Fibroblast of skin of right biceps (primary cell): Measurements from ENCODE around the gene TMOD2.

Source experiments
- DNase-seq: peaks from one replicate; pipeline ENCODE4 v3.0.0-alpha.2; 2013

The TMOD2 gene

DNA sequence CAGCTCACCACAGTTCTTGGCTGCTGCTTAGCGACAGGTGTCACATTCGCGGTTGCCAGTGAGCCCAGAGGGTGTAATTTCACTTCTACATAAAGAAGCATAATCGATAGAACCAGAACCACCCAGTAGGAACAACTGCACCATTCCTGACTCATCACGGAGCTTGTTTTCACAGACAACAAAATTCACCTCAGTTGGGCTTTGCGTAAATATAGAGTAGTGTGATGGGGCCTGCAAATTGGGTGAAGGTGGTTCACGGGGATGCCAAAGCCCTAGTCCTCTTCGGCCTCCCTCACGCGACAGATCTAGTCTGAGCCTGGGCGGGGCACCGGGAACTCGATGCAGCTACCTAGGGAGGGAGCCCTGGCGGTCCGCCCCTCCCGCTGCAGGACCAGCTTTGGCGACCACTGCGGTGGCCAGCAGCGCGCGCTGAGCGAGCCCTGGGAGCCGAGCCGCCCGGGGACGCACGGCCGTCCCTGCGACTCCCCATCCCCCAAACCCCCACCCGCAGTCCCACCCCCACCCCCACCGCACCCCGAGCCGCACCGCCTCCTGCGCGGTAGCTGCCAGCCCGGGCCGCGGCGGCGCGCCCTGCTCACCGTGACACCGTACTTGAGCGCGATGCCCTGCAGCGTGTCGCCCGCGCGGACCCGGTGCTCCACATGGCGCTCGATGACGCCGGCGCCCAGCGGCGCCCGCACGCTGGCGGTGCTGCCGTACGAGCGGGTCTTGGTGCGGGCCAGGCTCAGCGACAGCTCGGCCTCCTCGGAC, 14.5 kb upstream of the TMOD2 start:
- no peak for DNase-seq

DNA sequence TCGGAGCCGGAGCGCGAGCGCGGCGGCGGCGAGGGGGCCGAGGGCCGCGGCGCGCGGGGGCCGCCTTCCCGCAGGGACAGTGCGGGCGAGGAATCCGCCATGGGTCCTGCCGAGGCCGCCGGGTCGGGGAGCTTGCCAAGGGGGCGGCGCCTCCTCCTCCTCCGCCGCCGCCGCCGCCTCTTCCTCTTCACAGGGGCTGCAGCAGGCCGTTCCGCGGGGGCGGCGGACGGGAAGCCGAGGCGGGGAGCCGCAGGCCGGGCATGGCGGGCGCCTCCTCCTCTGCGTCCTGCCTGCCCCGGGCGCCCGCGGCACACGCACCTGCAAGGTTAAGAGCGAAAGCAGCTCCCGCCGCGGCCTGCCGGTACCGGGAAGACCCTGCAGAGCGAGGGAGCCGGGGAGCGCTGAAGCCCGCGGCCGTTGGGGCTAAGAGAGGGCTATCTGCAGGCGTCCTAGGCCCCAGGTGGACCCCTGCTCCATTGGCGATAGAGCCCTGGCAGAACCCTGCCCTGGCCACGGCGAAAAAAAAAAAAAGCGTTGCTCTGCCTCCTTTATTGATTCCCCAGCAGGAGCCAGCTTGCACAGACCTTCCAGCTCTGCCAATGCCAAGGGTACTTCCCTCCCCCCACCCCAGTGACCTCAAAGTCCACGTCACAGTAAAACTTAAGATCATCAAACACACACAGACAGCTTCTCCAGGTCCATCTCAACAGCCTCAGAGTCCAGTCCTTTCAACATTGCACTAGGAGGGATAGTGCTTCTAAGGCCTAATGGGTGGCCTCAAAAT, 13.7 kb upstream of the TMOD2 start, which contains the start of gene LYSMD2:
TSS of gene LYSMD2 (minus strand) at position 134 of the 784 bp plus-strand sequence. CDS start at position 101, 33 bp downstream.
- peak; percentile 68 for DNase-seq

DNA sequence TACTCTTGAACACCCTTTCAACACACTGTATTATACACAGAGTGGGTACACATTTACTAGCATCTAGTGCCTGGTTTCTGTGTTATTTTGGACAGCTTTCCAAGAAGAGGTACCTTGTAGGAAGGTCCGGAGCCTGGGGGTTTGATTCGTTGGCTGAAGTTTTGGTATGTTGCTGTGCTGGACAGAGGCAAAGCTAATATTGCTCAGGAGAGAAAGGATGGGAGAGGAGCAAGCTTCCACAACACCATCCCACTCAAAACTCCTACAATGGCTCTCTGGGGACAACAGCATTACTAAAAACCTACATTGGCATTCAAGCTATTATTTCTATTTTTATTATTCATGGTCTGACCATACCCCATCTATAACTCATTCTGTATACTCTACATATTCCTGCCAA, 12.8 kb upstream of the TMOD2 start:
- DNase-seq = no peak

DNA sequence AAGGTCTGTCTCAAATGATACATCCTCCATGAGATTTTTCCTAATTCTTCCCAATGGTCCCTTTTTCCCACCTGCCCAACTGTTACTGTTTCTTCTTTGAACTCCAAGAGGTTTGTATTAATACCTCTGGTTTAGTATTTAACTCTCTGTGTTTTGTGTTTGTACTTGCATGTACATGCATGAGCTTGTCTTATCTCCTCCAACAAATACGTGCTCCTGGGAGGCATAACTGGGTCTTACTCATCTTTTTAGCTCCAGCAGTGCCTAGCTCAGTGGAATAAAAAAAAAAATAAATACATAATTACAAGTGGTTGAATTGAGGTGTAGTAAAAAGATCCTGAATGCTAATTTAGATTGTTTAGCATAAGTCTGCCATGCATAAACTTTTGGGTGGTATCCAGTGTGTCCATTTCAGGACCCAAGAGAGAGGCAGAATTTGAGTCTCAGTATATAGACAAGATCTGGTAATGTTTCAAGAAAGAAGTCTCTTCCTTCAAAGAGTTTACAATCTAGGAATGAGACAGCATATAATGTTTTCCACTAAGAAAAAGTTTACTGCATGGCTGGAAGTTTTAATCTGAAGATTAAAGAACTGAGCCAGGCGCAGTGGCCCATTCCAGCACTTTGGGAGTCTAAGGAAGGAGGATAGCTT, 12.2 kb upstream of the TMOD2 start:
- no peak for DNase-seq

DNA sequence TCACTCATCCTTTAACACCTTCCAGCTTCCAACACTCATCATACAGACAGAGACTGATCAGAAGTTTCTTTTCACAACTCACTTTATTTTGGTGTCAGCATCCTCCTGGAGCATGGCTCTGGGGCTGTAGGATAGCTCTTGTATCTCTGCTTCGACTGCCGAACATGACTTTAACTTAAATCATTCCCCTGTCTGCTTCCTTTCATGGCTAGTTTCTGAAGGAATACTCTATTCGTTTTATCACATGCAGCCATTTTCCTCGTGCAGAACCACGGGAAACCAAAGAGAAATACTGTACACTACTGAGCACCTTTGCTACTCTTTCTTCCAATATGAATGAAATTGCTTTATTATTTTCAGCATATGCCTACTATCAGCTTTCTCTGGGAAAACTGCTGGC, 2.1 kb upstream of the TMOD2 start:
- DNase-seq = no peak

- DNase-seq = no peak
These were observed 1.2 kb upstream of the TMOD2 start for GRCh38 chr15:51750186-51750585.

GRCh38 chr15:51751697-51752683, 593 bp downstream of the TMOD2 start:
- DNase-seq = peak; percentile 44

GRCh38 chr15:51752888-51753287, 1.5 kb downstream of the TMOD2 start:
- no peak for DNase-seq

GRCh38 chr15:51754267-51754666, 2.9 kb downstream of the TMOD2 start:
- DNase-seq = no peak

DNA sequence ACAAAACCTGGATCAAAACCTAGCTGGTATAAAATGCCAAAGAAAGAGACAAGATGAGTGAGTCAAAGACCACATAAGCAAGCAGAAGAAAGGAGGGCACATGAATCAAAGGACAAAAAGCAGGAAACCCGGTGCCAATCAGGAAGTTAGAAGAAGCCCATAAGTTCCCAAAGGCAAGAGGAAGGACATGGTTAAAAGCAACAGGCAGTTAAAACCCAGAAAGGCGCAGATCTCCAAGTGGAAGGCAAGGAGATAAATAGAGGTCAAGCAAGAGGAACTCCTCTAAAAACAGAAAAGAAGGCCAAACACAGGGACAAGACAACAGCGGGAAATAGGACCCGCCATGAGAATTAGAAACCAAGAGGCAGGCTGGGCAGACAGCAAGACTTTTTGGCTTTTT, 4.4 kb downstream of the TMOD2 start:
- DNase-seq = no peak

DNA sequence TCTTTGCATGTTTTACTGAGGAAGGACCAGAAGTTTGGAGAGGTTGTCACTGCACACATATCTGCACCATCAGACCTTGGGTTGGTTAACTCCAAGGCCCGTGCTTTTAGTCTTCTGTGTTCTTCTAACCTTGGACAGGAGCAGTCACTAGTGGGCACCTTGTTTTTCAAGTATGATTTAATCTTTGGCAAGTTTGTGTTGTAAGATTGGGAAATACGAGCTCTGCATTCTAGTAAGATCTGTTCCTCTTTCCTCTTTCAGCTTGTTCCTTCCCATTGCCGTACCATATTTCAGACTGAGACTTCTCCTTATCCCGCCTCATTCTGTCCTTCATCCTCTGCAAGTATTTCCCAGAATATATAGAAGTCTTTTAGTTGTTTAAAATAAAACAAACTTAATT, 5.1 kb downstream of the TMOD2 start:
- DNase-seq = no peak

- DNase-seq = no peak
These were observed 6.1 kb downstream of the TMOD2 start for GRCh38 chr15:51757450-51757849.

DNA sequence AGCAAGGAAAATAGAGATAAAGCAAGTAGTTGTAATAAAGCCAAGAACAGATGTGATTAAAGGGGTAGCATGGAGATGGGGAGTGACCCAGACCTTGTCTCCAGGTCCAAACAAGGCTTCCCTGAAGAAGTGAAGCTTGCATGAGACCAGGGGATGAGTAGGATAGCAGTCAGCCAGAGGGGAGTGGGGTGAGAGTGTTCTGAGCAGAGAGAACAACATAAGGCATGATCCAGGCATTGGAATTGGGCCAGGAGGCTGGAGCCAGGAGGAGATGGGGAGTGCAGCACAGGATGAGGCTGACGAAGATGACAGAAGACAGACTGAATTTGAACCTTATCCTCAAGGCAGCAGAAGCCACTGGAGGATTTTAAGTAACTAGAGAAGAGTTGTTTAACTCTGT, 7.2 kb downstream of the TMOD2 start:
- DNase-seq = peak; percentile 91

- DNase-seq = peak; percentile 98
These were observed 8.2 kb downstream of the TMOD2 start for GRCh38 chr15:51759557-51760070.

DNA sequence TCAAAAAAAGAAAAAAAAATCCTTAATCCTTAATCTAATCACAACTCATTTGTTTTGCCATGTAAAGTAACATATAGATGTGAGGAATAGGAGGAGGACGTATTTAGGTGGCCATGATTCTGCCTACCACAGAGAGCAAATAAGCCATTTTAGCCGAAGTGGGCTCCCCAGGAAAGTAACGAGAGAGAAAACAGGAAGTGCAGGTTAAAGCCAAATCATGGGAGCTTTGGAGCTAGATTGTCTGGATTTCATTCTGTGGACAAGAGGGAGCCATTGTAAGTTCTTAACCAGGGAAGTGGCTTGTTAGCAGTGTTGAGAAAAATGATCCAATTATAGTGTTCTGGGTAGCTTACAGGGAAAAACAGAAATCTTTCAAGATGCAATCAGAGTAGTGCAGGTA, 9.4 kb downstream of the TMOD2 start:
- no peak for DNase-seq

DNA sequence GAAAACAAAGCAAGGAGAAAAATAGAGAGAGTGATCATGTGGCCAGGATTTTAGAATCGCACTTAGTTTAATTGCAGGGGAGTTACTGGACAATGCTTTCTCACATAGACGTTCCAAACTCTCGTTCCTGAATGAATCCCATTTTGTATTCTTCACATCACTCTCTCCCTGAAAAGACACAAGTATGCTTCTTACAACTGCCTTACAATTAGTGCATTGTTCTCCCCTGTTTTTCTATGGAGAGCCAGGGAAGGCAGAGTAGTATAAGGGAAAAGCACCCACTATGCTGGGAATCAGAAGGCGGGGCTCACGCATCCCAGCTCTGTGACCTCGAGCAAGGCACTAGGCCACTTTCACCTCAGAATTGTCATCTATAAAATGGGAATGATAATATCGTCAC, 14.4 kb downstream of the TMOD2 start:
- no peak for DNase-seq

- no peak for DNase-seq
These were observed 14.9 kb downstream of the TMOD2 start for GRCh38 chr15:51766341-51766740.

DNA sequence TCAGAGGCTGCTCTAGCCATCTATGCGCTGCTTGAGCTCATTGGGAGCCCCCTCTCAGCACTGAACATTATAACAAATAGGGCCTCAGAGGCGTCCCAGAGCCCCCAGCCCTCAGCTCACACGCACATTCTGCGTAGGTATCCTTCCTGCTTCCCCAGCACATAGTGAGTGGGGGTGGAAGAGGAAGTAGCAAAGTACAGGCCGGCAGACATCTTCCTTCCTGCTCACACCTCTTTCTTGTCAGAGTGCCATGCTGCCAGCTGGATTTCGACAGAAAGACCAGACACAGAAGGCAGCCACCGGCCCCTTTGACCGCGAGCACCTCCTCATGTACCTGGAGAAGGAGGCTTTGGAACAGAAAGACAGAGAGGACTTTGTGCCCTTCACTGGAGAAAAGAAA, 16.6 kb downstream of the TMOD2 start:
- no peak for DNase-seq

DNA sequence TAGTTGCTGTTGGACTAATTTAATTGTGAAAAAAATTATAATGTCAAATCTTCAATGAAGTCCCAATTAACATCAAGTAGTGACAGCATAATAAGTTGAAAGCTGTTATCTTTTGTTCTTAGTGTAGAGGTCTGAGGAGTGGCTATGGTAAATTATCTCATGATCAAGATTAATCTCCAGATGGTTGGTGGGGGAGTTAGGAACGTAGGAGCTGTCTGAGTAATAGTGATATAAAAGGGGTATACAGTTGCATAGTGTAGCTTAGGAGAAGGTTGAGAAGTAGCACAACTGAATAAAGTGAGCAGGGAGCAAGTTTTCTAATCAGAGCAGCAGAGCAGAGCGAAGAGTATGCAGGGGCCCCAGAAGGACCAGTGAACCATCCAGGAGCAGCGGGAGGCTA, 19.5 kb downstream of the TMOD2 start:
- no peak for DNase-seq

- DNase-seq = no peak
These were observed 20.4 kb downstream of the TMOD2 start for GRCh38 chr15:51771773-51772172.

DNA sequence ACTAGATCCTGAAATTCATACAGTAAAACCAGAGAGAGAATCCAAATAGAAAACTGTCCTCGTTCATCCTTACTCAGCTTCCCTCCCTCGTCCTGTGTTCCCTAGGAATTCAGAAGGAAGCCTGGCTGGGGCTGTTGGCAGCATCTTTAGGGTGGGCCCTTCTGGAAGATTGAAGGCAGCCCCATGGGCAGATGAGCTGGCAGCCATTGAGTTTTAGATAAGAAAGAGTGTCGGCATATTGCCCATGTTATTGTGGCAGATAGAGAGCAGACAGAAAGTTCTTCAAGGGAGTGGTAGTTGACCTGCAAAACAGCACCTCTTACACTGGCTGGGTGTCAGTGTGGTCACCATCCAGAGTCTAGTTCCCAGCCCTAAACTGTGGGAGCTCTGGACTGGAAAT, 23.5 kb downstream of the TMOD2 start:
- no peak for DNase-seq
